IgD-negative memory B cell (primary cell): Measurements from ENCODE around the gene ABLIM1. TPM values are rescaled to one million over a fixed set of nuclear protein-coding genes. Genes with fewer than 3 reads are reported as not detected.
A peak's percentile ranks its signal among the peaks of the same experiment; 100 is the strongest.

Experiments
- H3K27ac Mint-ChIP-seq, 3 donors: one replicate each; pipeline ENCODE4 v1.8.0; 2020 to 2022; ENCODE audit warnings: mild to moderate bottlenecking in 3 of 3, mixed read lengths in 3 of 3, moderate library complexity in 1 of 3
- H3K27me3 Mint-ChIP-seq: one replicate; pipeline ENCODE4 v1.8.0; 2021; ENCODE audit warnings: mixed read lengths
- H3K36me3 Mint-ChIP-seq: one replicate; pipeline ENCODE4 v1.8.0; 2020; ENCODE audit warnings: mild to moderate bottlenecking, mixed read lengths
- H3K4me1 Mint-ChIP-seq, 3 donors: one replicate each; pipeline ENCODE4 v1.8.0; 2020 to 2022; ENCODE audit warnings: mixed read lengths in 3 of 3, mild to moderate bottlenecking in 1 of 3
- H3K4me3 Mint-ChIP-seq, 4 donors: one replicate each; pipeline ENCODE4 v1.8.0; 2020 to 2022; ENCODE audit warnings: mild to moderate bottlenecking in 4 of 4, mixed read lengths in 4 of 4, moderate library complexity in 3 of 4
- H3K9me3 Mint-ChIP-seq, 3 donors: one replicate each; pipeline ENCODE4 v1.8.0; 2020 to 2021; ENCODE audit warnings: mixed read lengths in 3 of 3, mild to moderate bottlenecking in 1 of 3
- polyA plus RNA-seq: library from polyadenylated mRNA; unstranded; fragments of 300-500 nt; fragmentation: Illumina TruSeq; gene quantifications from one replicate; pipeline ENCODE4 v1.2.3, GENCODE V29; 2021

Gene ABLIM1
- polyA plus RNA-seq, 1 donor from 2014 or later = 115 TPM

GRCh38 chr10:114550756-114551635, 107.1 kb downstream of the ABLIM1 start:
- Mint-ChIP-seq H3K27ac (peak overlapping the region in 1 of 3 donors; percentile 0), H3K4me3 (no peak overlapping the region), H3K9me3 (no peaks in the 10 kb centered on the region), H3K27me3 (no peaks in the 10 kb centered on the region), H3K4me1 (peaks cover 7 to 17% (median 9%) of the 10 kb centered on the region in 3 donors), H3K36me3 (no peaks in the 10 kb centered on the region)

- no peak overlapping the region for H3K4me3 Mint-ChIP-seq
- H3K27me3 Mint-ChIP-seq = no peaks in the 10 kb centered on the region
- no peaks in the 10 kb centered on the region for H3K9me3 Mint-ChIP-seq
- peaks cover 21 to 37% (median 26%) of the 10 kb centered on the region in 3 donors for H3K4me1 Mint-ChIP-seq
- no peaks in the 10 kb centered on the region for H3K36me3 Mint-ChIP-seq
- H3K27ac Mint-ChIP-seq = no peak overlapping the region
These were observed 109.4 kb downstream of the ABLIM1 start for GRCh38 chr10:114548662-114549061.

GRCh38 chr10:114547514-114547913, 110.6 kb downstream of the ABLIM1 start:
- Mint-ChIP-seq H3K27ac (peak overlapping the region in 2 of 3 donors; percentile 65 to 74), H3K36me3 (no peaks in the 10 kb centered on the region), H3K4me1 (peaks cover 30 to 43% (median 30%) of the 10 kb centered on the region in 3 donors), H3K4me3 (peak overlapping the region in 1 of 4 donors; percentile 13), H3K9me3 (no peaks in the 10 kb centered on the region), H3K27me3 (no peaks in the 10 kb centered on the region)

- no peaks in the 10 kb centered on the region for H3K9me3 Mint-ChIP-seq
- no peaks in the 10 kb centered on the region for H3K27me3 Mint-ChIP-seq
- no peaks in the 10 kb centered on the region for H3K36me3 Mint-ChIP-seq
- H3K4me3 Mint-ChIP-seq = no peak overlapping the region
- H3K4me1 Mint-ChIP-seq = peaks cover 30 to 43% (median 33%) of the 10 kb centered on the region in 3 donors
- H3K27ac Mint-ChIP-seq = peak overlapping the region in 2 of 3 donors; percentile 46 to 65
These were observed 111.0 kb downstream of the ABLIM1 start for GRCh38 chr10:114547056-114547455.

- H3K4me3 Mint-ChIP-seq = peak overlapping the region in 1 of 4 donors; percentile 32
These were observed 112.3 kb downstream of the ABLIM1 start for GRCh38 chr10:114545819-114546218.

GRCh38 chr10:114545071-114545470, 113.0 kb downstream of the ABLIM1 start:
- H3K4me3 Mint-ChIP-seq = peak overlapping the region in 3 of 4 donors; percentile 41 to 60 (median 57)
- peaks cover 24 to 42% (median 35%) of the 10 kb centered on the region in 3 donors for H3K4me1 Mint-ChIP-seq
- H3K9me3 Mint-ChIP-seq = no peaks in the 10 kb centered on the region
- H3K27me3 Mint-ChIP-seq = no peaks in the 10 kb centered on the region
- no peaks in the 10 kb centered on the region for H3K36me3 Mint-ChIP-seq
- peak overlapping the region in 1 of 3 donors; percentile 65 for H3K27ac Mint-ChIP-seq

More at GRCh38 chr10:114545819-114546218, 112.3 kb downstream of the ABLIM1 start:
- H3K4me1 Mint-ChIP-seq = peaks cover 29 to 44% (median 38%) of the 10 kb centered on the region in 3 donors
- no peaks in the 10 kb centered on the region for H3K36me3 Mint-ChIP-seq
- H3K27me3 Mint-ChIP-seq = no peaks in the 10 kb centered on the region
- H3K27ac Mint-ChIP-seq = no peak overlapping the region
- H3K9me3 Mint-ChIP-seq = no peaks in the 10 kb centered on the region

- no peaks in the 10 kb centered on the region for H3K36me3 Mint-ChIP-seq
- peak overlapping the region; percentile 1 to 92 (median 71) for H3K4me3 Mint-ChIP-seq
- no peaks in the 10 kb centered on the region for H3K27me3 Mint-ChIP-seq
- no peaks in the 10 kb centered on the region for H3K9me3 Mint-ChIP-seq
- peak overlapping the region; percentile 18 to 95 (median 48) for H3K27ac Mint-ChIP-seq
- peaks cover 28 to 42% (median 40%) of the 10 kb centered on the region in 3 donors for H3K4me1 Mint-ChIP-seq
These were observed 113.9 kb downstream of the ABLIM1 start for GRCh38 chr10:114544045-114544659.

- Mint-ChIP-seq H3K36me3 (no peaks in the 10 kb centered on the region), H3K9me3 (no peaks in the 10 kb centered on the region), H3K4me3 (peak overlapping the region in 3 of 4 donors; percentile 38 to 92 (median 85)), H3K27ac (peak overlapping the region in 2 of 3 donors; percentile 18 to 95), H3K27me3 (no peaks in the 10 kb centered on the region), H3K4me1 (peaks cover 34 to 42% (median 37%) of the 10 kb centered on the region in 3 donors)
These were observed 114.6 kb downstream of the ABLIM1 start for GRCh38 chr10:114543456-114543855.

DNA sequence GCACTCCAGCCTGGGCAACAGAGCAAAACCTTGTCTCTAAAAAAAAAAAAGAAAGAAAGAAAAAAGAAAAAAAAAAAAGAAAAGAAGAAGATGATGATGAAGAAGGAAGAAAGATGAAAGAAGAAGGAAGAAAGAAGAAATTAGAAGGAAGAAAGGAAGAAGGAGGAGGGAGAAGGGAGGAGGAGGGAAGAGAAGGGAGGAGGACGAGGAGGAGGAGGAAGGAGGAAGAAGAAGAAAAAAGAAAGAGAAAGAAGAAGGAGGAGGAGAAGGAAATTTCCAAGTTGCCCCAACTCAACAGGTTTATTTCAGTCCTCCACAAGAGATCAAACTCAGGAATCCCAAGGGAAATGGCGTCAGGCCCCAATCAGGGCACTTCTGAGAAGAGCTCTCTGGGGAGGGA, 115.7 kb downstream of the ABLIM1 start:
- no peaks in the 10 kb centered on the region for H3K27me3 Mint-ChIP-seq
- no peaks in the 10 kb centered on the region for H3K9me3 Mint-ChIP-seq
- peaks cover 37 to 48% (median 43%) of the 10 kb centered on the region in 3 donors for H3K4me1 Mint-ChIP-seq
- H3K36me3 Mint-ChIP-seq = no peaks in the 10 kb centered on the region
- H3K4me3 Mint-ChIP-seq = no peak overlapping the region
- no peak overlapping the region for H3K27ac Mint-ChIP-seq

- Mint-ChIP-seq H3K4me1 (peaks cover 37 to 44% (median 43%) of the 10 kb centered on the region in 3 donors), H3K27ac (peak overlapping the region in 1 of 3 donors; percentile 47), H3K27me3 (no peaks in the 10 kb centered on the region), H3K9me3 (no peaks in the 10 kb centered on the region), H3K4me3 (no peak overlapping the region), H3K36me3 (no peaks in the 10 kb centered on the region)
These were observed 116.3 kb downstream of the ABLIM1 start for GRCh38 chr10:114541797-114542160.

GRCh38 chr10:114541081-114541796, 116.8 kb downstream of the ABLIM1 start:
- H3K27ac Mint-ChIP-seq = peak overlapping the region in 1 of 3 donors; percentile 47
- H3K4me3 Mint-ChIP-seq = no peak overlapping the region
- no peaks in the 10 kb centered on the region for H3K27me3 Mint-ChIP-seq
- H3K36me3 Mint-ChIP-seq = no peaks in the 10 kb centered on the region
- H3K9me3 Mint-ChIP-seq = no peaks in the 10 kb centered on the region
- peaks cover 37 to 44% (median 43%) of the 10 kb centered on the region in 3 donors for H3K4me1 Mint-ChIP-seq

DNA sequence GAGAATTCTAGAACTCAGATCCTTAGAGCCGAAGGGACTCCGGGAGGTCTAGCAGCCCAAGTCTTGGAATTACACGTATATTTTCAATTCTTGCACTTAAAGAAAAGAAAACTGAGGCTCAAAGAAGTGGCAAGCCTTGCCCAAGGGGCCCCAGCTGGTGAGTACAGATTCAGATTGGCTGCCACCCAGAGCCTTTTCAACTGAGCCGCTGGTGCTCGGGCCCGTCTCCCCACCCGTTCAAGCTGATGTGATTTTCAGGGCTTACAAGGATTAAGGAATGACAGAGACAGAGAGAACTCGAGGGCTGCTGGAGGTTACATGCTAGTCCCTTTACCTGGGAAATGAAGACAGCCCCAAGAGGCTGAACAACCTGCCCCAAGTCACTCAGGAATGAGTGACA, 117.8 kb downstream of the ABLIM1 start:
- Mint-ChIP-seq H3K9me3 (peaks cover 0 to 2% (median 0%) of the 10 kb centered on the region in 3 donors), H3K4me1 (peaks cover 36 to 41% (median 41%) of the 10 kb centered on the region in 3 donors), H3K36me3 (no peaks in the 10 kb centered on the region), H3K27ac (no peak overlapping the region), H3K27me3 (no peaks in the 10 kb centered on the region), H3K4me3 (peak overlapping the region in 1 of 4 donors; percentile 58)

- Mint-ChIP-seq H3K27me3 (no peaks in the 10 kb centered on the region), H3K4me3 (peak overlapping the region in 1 of 4 donors; percentile 43), H3K9me3 (peaks cover 0 to 2% (median 0%) of the 10 kb centered on the region in 3 donors), H3K27ac (no peak overlapping the region), H3K36me3 (no peaks in the 10 kb centered on the region), H3K4me1 (peaks cover 29 to 38% (median 35%) of the 10 kb centered on the region in 3 donors)
These were observed 118.5 kb downstream of the ABLIM1 start for GRCh38 chr10:114539623-114540022.

DNA sequence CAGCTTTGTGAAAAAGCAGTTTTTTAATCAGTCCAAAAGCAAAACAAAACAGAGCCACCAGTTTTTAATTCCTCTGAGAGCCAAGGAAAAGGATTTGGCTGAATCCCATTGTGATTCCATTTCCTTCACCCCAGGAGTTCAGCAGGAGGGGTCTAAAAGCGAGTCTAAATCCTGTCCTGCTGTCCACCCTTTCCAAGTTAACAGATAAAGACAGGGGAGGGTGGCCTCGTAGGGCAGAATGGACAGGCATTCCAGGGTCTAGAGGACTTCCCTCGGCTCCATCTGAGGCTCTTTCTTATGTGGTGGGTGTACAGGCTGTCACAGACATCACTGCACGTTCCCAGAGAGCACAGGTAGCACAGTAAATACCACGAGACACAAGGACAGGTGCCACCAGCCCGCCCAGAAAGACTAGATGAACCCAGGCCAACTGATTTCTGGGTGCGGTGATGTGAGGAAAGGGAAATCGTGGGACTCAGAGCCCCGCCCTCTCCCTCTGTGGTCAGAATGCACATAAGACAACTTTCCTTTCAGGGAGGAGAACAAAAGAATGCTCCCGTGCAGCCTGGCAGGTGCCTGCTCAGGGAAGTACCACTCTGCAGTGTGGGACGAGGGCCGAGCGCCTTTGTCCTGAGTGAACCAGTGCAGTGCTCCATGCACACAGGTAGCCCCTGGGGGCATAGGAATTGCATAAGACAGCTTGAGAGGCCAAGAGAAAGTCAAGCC, 119.7 kb downstream of the ABLIM1 start:
- H3K4me3 Mint-ChIP-seq = peak overlapping the region; percentile 22 to 83 (median 68)
- no peaks in the 10 kb centered on the region for H3K36me3 Mint-ChIP-seq
- H3K27ac Mint-ChIP-seq = peak overlapping the region; percentile 44 to 90 (median 63)
- no peaks in the 10 kb centered on the region for H3K27me3 Mint-ChIP-seq
- peaks cover 20 to 25% (median 22%) of the 10 kb centered on the region in 3 donors for H3K4me1 Mint-ChIP-seq
- peaks cover 0 to 2% (median 0%) of the 10 kb centered on the region in 3 donors for H3K9me3 Mint-ChIP-seq
